22Rv1 (cell line): ENCODE data around the gene JDP2.

Experiments
- ZFX ChIP-seq: fragments of 450-650 bp; IDR thresholded peaks from 2 replicates; pipeline ENCODE4 v1.6.1; 2017; ENCODE audit warnings: antibody characterized with exemption, borderline replicate concordance
- TF ChIP-seq, protein P1 (sequence below): fragments of 450-650 bp; IDR thresholded peaks from 2 replicates; pipeline ENCODE4 v1.5.1; 2017; ENCODE audit warnings: mild to moderate bottlenecking

DNA sequence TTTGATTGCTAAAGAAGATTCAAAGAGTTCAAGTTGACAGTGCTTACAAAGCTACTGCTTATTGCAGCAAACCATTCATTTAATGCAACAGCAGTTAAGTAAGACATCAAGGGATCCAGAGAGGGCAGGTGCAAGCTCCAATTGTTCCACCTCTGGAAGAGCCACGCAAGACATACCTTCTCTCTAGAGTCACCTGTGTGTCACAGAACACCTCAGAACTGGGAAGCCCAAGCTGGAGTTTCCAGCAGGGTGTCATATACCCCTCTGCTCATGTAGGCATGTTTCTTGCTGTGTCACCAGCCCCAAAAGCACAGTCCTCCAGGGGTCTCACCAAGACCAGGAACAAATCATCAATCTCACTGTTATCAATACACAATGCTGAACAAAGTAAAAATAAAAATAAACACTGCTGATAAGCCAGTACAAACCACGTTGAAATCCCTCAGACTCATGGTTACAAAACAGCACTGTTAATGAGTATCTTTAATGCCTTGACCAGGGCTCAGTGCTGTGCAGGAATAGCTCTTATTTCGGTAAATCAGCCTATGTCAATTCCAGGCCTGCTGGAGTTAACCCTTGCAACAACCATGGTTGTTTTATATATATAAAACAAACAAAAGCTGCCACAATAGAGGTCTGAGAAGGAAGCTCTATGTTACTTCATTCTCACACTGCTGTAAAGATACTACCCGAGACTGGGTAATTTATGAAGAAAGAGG is 57.0 kb downstream of the JDP2 start:
- TF ChIP-seq, protein P1, sequence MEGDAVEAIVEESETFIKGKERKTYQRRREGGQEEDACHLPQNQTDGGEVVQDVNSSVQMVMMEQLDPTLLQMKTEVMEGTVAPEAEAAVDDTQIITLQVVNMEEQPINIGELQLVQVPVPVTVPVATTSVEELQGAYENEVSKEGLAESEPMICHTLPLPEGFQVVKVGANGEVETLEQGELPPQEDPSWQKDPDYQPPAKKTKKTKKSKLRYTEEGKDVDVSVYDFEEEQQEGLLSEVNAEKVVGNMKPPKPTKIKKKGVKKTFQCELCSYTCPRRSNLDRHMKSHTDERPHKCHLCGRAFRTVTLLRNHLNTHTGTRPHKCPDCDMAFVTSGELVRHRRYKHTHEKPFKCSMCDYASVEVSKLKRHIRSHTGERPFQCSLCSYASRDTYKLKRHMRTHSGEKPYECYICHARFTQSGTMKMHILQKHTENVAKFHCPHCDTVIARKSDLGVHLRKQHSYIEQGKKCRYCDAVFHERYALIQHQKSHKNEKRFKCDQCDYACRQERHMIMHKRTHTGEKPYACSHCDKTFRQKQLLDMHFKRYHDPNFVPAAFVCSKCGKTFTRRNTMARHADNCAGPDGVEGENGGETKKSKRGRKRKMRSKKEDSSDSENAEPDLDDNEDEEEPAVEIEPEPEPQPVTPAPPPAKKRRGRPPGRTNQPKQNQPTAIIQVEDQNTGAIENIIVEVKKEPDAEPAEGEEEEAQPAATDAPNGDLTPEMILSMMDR: no peak
- no peak for TF ChIP-seq ZFX
